ENCODE measurements around the gene TPP2.

DNA sequence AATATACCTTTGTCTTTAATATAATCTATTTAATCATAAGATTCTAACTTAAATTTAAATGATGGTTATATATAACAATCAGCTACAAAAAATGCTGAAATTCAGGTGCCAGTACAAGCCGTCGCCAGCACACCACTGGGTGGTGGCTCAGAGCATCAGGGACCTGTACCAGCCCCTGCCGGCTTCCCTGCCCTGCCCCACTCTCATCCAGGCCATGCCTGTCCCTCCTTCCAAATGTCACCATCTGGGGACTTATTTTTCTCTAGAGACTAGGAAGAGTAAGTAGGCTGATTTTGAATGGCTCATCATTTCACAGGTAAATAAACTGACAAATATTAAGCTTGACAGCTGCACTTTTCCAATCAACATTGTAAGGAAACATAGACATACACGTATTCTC, 96.5 kb downstream of the TPP2 start:
- TF ChIP-seq, protein P1, sequence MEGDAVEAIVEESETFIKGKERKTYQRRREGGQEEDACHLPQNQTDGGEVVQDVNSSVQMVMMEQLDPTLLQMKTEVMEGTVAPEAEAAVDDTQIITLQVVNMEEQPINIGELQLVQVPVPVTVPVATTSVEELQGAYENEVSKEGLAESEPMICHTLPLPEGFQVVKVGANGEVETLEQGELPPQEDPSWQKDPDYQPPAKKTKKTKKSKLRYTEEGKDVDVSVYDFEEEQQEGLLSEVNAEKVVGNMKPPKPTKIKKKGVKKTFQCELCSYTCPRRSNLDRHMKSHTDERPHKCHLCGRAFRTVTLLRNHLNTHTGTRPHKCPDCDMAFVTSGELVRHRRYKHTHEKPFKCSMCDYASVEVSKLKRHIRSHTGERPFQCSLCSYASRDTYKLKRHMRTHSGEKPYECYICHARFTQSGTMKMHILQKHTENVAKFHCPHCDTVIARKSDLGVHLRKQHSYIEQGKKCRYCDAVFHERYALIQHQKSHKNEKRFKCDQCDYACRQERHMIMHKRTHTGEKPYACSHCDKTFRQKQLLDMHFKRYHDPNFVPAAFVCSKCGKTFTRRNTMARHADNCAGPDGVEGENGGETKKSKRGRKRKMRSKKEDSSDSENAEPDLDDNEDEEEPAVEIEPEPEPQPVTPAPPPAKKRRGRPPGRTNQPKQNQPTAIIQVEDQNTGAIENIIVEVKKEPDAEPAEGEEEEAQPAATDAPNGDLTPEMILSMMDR (IDR thresholded peaks at IDR 0.05 in 4 of 5, conservative IDR thresholded peaks at IDR 0.05 in 1 of 5) = no peak
- no peak for TF ChIP-seq POLR2A (IDR thresholded peaks at IDR 0.05)
